Left kidney (tissue), 2 donors: ENCODE results near the gene IQGAP2. TPM values are rescaled to one million over a fixed set of nuclear protein-coding genes. Genes with fewer than 3 reads are reported as not detected.

Experiments
- DNase-seq: peaks from one replicate; pipeline ENCODE4 v3.0.0-alpha.2; 2013
- polyA plus RNA-seq: library from polyadenylated mRNA; unstranded; fragments of 120-200 nt; gene quantifications from one replicate; pipeline ENCODE4 v1.2.1, GENCODE V29; 2013; ENCODE audit not compliant: insufficient read length

IQGAP2 gene
- polyA plus RNA-seq, 1 donor = 77.6 TPM

GRCh38 chr5:76475936-76476335 is 72.9 kb downstream of the IQGAP2 start:
- DNase-seq = no peak

- no peak for DNase-seq
These were observed 73.5 kb downstream of the IQGAP2 start for GRCh38 chr5:76476474-76477038.

GRCh38 chr5:76477061-76477460 is 74.0 kb downstream of the IQGAP2 start:
- DNase-seq = no peak

- no peak for DNase-seq
These were observed 74.5 kb downstream of the IQGAP2 start for GRCh38 chr5:76477571-76477970.

- no peak for DNase-seq
These were observed 76.2 kb downstream of the IQGAP2 start for GRCh38 chr5:76479281-76479680.

- DNase-seq = no peak
These were observed 77.0 kb downstream of the IQGAP2 start for GRCh38 chr5:76479973-76480667.

GRCh38 chr5:76482984-76483383 is 79.9 kb downstream of the IQGAP2 start:
- DNase-seq = no peak

- DNase-seq = no peak
These were observed 80.3 kb downstream of the IQGAP2 start for GRCh38 chr5:76483433-76483832.

GRCh38 chr5:76483881-76484280 is 80.8 kb downstream of the IQGAP2 start:
- DNase-seq = no peak

- no peak for DNase-seq
These were observed 82.4 kb downstream of the IQGAP2 start for GRCh38 chr5:76485511-76485910.

- no peak for DNase-seq
These were observed 84.3 kb downstream of the IQGAP2 start for GRCh38 chr5:76487386-76487785.

GRCh38 chr5:76487821-76488220 is 84.7 kb downstream of the IQGAP2 start:
- DNase-seq = no peak

- no peak for DNase-seq
These were observed 85.9 kb downstream of the IQGAP2 start for GRCh38 chr5:76488969-76489368.

GRCh38 chr5:76489877-76490688 is 87.0 kb downstream of the IQGAP2 start:
- DNase-seq = no peak

- DNase-seq = no peak
These were observed 87.9 kb downstream of the IQGAP2 start for GRCh38 chr5:76490960-76491359.

GRCh38 chr5:76492819-76493189 is 89.7 kb downstream of the IQGAP2 start:
- no peak for DNase-seq

- DNase-seq = no peak
These were observed 90.2 kb downstream of the IQGAP2 start for GRCh38 chr5:76493190-76493837.

- DNase-seq = no peak
These were observed 91.1 kb downstream of the IQGAP2 start for GRCh38 chr5:76494201-76494600.

- no peak for DNase-seq
These were observed 92.8 kb downstream of the IQGAP2 start for GRCh38 chr5:76495870-76496269.

- DNase-seq = no peak
These were observed 94.0 kb downstream of the IQGAP2 start for GRCh38 chr5:76497065-76497460.

GRCh38 chr5:76497986-76498717 is 95.1 kb downstream of the IQGAP2 start:
- no peak for DNase-seq

- no peak for DNase-seq
These were observed 96.5 kb downstream of the IQGAP2 start for GRCh38 chr5:76499507-76500161.
